HG03064 (cell line): ENCODE data around the gene PRAMEF17.
"Not testable (repeated sequence)": the region's sequence is repeated elsewhere in the genome, so short reads cannot be mapped to it uniquely, and the experiment has no call there.

Experiments
- ATAC-seq: cut with Tn5 transposase; IDR thresholded peaks from one replicate; pipeline ENCODE4 v1.9.1; 2021; ENCODE audit warnings: low read depth; ENCODE audit not compliant: unreplicated experiment

Gene PRAMEF17

DNA sequence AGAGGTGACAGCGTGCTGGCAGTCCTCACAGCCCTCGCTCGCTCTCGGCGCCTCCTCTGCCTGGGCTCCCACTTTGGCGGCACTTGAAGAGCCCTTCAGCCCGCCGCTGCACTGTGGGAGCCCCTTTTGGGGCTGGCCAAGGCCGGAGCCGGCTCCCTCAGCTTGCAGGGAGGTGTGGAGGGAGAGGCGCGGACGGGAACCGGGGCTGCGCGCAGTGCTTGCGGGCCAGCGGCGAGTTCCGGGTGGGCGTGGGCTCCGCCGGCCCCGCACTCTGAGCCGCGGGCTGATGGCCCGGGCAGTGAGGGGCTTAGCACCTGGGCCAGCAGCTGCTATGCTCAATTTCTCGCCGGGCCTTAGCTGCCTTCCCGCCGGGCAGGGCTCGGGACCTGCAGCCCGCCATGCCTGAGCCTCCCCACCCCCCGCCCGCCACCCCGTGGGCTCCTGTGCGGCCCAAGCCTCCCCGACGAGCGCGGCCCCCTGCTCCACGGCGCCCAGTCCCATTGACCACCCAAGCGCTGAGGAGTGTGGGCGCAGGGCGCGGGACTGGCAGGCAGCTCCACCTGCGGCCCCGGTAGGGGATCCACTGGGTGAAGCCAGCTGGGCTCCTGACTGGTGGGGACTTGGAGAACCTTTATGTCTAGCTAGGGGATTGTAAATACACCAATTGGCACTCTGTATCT is 49.8 kb downstream of the PRAMEF17 start:
- ATAC-seq: not testable (repeated sequence)
